ENCODE measurements around the gene KIFC1. TPM values are rescaled to one million over a fixed set of nuclear protein-coding genes. Genes with fewer than 3 reads are reported as not detected.

The KIFC1 gene
- total and polyA plus RNA-seq, 9 of the 15 experiments (the other 6 are each of a cell fraction or from before 2014, with no cell fraction given) = 1.3 to 95.2 (median 76.9) TPM

DNA sequence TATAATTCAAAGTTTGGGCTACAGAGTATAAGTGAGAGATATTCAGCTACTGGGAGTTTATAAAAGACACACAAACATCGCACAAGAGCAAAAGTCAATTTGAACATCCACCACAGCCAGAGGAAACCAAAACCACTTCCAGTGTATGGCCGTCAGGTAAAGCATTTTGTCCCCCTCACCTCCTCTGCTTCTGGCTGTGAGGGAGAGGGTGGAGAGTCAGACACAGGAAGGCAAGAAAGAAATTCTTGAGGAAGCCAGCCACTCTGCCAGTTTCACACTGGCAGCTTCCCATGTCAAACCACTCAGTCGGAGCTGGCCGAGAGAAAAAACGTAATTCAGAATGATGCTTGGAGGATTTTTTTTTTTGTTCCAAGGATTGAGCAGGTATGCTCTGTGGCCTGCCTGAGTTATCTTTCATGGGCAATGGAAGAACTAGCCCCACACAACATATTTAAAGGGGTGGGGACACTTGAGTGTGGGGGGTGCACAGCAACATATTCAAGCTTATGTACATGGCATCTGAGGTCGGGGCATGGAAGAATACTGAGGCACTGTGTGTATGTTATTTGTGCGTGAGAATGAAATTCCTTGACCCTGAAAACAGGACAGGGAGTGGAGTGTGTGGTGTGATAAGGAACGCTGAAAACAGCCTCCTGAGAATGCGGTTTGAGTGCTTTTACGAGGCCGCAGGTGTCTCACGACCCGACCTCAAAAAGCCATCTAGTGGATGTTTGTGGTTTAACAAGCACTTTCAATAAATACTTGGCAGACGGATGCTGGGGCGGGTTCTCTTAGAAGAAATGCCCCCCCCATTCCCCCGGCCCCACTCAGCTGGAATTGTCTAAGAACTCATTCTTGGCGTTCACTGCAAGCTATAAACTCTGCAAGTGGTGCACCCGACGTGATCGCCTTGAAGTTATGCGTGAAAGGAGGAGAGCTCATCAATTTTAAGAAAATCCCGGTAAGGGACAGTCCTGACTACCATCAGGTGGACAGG, 46.6 kb upstream of the KIFC1 start (continued):
- TF ChIP-seq, protein P1, sequence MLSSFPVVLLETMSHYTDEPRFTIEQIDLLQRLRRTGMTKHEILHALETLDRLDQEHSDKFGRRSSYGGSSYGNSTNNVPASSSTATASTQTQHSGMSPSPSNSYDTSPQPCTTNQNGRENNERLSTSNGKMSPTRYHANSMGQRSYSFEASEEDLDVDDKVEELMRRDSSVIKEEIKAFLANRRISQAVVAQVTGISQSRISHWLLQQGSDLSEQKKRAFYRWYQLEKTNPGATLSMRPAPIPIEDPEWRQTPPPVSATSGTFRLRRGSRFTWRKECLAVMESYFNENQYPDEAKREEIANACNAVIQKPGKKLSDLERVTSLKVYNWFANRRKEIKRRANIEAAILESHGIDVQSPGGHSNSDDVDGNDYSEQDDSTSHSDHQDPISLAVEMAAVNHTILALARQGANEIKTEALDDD (IDR thresholded peaks at IDR 0.05) = 0 out of 2 replicates have a peak, but pooled peaks have one; percentile 10
- TF ChIP-seq CXXC5 (CRISPR knock-in tag; IDR thresholded peaks at IDR 0.05) (peak; percentile 91), NR3C1 (CRISPR knock-in tag; IDR thresholded peaks at IDR 0.05) (no peak), SMARCC2 (IDR thresholded peaks at IDR 0.05; ENCODE audit: low read depth) (peak; percentile 45; the same call in 1 of the 2 replicates), PPARD (CRISPR knock-in tag; IDR thresholded peaks at IDR 0.05) (no peak), TFAM (CRISPR knock-in tag; conservative IDR thresholded peaks at IDR 0.05) (no peak), SMARCB1 (IDR thresholded peaks at IDR 0.05; ENCODE audit: insufficient read length, low read depth) (no peak), RAD51 (IDR thresholded peaks at IDR 0.05; ENCODE audit: borderline replicate concordance, low read depth) (no peak), PHTF2 (CRISPR knock-in tag; IDR thresholded peaks at IDR 0.05) (no peak), RBM17 (IDR thresholded peaks at IDR 0.05; ENCODE audit: borderline replicate concordance, low read depth, low read length) (no peak), NFIX (CRISPR knock-in tag; IDR thresholded peaks at IDR 0.05; ENCODE audit: low read depth) (no peak), HDAC2 (IDR thresholded peaks at IDR 0.05) (peak; percentile 81), MCM7 (IDR thresholded peaks at IDR 0.05) (no peak), ZC3H8 (IDR thresholded peaks at IDR 0.05) (no peak), POLR2H (tag; IDR thresholded peaks at IDR 0.05; ENCODE audit: low read depth) (no peak)
- TF ChIP-seq, protein P2, sequence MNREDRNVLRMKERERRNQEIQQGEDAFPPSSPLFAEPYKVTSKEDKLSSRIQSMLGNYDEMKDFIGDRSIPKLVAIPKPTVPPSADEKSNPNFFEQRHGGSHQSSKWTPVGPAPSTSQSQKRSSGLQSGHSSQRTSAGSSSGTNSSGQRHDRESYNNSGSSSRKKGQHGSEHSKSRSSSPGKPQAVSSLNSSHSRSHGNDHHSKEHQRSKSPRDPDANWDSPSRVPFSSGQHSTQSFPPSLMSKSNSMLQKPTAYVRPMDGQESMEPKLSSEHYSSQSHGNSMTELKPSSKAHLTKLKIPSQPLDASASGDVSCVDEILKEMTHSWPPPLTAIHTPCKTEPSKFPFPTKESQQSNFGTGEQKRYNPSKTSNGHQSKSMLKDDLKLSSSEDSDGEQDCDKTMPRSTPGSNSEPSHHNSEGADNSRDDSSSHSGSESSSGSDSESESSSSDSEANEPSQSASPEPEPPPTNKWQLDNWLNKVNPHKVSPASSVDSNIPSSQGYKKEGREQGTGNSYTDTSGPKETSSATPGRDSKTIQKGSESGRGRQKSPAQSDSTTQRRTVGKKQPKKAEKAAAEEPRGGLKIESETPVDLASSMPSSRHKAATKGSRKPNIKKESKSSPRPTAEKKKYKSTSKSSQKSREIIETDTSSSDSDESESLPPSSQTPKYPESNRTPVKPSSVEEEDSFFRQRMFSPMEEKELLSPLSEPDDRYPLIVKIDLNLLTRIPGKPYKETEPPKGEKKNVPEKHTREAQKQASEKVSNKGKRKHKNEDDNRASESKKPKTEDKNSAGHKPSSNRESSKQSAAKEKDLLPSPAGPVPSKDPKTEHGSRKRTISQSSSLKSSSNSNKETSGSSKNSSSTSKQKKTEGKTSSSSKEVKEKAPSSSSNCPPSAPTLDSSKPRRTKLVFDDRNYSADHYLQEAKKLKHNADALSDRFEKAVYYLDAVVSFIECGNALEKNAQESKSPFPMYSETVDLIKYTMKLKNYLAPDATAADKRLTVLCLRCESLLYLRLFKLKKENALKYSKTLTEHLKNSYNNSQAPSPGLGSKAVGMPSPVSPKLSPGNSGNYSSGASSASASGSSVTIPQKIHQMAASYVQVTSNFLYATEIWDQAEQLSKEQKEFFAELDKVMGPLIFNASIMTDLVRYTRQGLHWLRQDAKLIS (CRISPR knock-in tag; IDR thresholded peaks at IDR 0.05) = no peak
- TF ChIP-seq, protein P3, sequence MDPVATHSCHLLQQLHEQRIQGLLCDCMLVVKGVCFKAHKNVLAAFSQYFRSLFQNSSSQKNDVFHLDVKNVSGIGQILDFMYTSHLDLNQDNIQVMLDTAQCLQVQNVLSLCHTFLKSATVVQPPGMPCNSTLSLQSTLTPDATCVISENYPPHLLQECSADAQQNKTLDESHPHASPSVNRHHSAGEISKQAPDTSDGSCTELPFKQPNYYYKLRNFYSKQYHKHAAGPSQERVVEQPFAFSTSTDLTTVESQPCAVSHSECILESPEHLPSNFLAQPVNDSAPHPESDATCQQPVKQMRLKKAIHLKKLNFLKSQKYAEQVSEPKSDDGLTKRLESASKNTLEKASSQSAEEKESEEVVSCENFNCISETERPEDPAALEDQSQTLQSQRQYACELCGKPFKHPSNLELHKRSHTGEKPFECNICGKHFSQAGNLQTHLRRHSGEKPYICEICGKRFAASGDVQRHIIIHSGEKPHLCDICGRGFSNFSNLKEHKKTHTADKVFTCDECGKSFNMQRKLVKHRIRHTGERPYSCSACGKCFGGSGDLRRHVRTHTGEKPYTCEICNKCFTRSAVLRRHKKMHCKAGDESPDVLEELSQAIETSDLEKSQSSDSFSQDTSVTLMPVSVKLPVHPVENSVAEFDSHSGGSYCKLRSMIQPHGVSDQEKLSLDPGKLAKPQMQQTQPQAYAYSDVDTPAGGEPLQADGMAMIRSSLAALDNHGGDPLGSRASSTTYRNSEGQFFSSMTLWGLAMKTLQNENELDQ (CRISPR knock-in tag; IDR thresholded peaks at IDR 0.05; ENCODE audit: borderline replicate concordance) = no peak; the same call in 1 of the 2 replicates
- TF ChIP-seq, protein P4, sequence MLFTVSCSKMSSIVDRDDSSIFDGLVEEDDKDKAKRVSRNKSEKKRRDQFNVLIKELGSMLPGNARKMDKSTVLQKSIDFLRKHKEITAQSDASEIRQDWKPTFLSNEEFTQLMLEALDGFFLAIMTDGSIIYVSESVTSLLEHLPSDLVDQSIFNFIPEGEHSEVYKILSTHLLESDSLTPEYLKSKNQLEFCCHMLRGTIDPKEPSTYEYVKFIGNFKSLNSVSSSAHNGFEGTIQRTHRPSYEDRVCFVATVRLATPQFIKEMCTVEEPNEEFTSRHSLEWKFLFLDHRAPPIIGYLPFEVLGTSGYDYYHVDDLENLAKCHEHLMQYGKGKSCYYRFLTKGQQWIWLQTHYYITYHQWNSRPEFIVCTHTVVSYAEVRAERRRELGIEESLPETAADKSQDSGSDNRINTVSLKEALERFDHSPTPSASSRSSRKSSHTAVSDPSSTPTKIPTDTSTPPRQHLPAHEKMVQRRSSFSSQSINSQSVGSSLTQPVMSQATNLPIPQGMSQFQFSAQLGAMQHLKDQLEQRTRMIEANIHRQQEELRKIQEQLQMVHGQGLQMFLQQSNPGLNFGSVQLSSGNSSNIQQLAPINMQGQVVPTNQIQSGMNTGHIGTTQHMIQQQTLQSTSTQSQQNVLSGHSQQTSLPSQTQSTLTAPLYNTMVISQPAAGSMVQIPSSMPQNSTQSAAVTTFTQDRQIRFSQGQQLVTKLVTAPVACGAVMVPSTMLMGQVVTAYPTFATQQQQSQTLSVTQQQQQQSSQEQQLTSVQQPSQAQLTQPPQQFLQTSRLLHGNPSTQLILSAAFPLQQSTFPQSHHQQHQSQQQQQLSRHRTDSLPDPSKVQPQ (CRISPR knock-in tag; IDR thresholded peaks at IDR 0.05; ENCODE audit: borderline replicate concordance) = no peak
